ENCODE data around the gene GDPD5. TPM values are rescaled to one million over a fixed set of nuclear protein-coding genes. Genes with fewer than 3 reads are reported as not detected.
A peak's percentile ranks its signal among the peaks of the same experiment; 100 is the strongest.
"Not testable (repeated sequence)": the region's sequence is repeated elsewhere in the genome, so short reads cannot be mapped to it uniquely, and the experiment has no call there.

The GDPD5 gene
- total and polyA plus RNA-seq, 12 donors, result 4.1 to 110 (median 14.5) TPM

GRCh38 chr11:75413864-75414263 is 111.9 kb downstream of the GDPD5 start:
- H3K4me3 ChIP-seq, result no peak overlapping the region
- peaks cover 0 to 15% of the 10 kb centered on the region in 2 donors for H3K36me3 ChIP-seq (replicated peaks in 1 of 2)
- TF ChIP-seq POLR2A (IDR thresholded peaks at IDR 0.05), result no peak
- TF ChIP-seq, protein P1, sequence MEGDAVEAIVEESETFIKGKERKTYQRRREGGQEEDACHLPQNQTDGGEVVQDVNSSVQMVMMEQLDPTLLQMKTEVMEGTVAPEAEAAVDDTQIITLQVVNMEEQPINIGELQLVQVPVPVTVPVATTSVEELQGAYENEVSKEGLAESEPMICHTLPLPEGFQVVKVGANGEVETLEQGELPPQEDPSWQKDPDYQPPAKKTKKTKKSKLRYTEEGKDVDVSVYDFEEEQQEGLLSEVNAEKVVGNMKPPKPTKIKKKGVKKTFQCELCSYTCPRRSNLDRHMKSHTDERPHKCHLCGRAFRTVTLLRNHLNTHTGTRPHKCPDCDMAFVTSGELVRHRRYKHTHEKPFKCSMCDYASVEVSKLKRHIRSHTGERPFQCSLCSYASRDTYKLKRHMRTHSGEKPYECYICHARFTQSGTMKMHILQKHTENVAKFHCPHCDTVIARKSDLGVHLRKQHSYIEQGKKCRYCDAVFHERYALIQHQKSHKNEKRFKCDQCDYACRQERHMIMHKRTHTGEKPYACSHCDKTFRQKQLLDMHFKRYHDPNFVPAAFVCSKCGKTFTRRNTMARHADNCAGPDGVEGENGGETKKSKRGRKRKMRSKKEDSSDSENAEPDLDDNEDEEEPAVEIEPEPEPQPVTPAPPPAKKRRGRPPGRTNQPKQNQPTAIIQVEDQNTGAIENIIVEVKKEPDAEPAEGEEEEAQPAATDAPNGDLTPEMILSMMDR (IDR thresholded peaks at IDR 0.05), result no peak
- peak overlapping the region in 4 of 5 donors; percentile 24 to 62 (median 53) for H3K27ac ChIP-seq
- no peaks in the 10 kb centered on the region for H3K9me3 ChIP-seq (replicated peaks in 1 of 3)
- H3K4me1 ChIP-seq (replicated peaks in 1 of 2), result peaks cover 11 to 13% of the 10 kb centered on the region in 2 donors
- DNase-seq, result peak; percentile 63 to 85 (median 77)
- WGBS, 4 donors, result 19 to 40% (median 36%) methylated on average over 2 of the region's 2 CpGs
- no peaks in the 10 kb centered on the region for H3K27me3 ChIP-seq
- intact Hi-C loops (cut with DNase I), result no loop called here

DNA sequence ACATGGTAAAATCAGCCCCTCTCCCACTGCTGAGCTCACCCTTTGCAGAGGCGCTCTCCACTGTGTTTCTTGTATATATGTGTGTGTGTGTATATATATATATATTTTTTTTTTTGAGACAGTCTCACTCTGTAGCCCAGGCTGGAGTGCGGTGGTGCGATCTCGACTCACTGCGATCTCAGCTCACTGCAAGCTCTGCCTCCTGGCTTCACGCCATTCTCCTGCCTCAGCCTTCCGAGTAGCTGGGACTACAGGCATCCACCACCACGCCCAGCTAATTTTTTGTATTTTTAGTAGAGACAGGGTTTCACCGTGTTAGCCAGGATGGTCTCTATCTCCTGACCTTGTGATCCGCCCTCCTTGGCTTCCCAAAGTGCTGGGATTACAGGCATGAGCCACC is 112.6 kb downstream of the GDPD5 start:
- peaks cover 11 to 13% of the 10 kb centered on the region in 2 donors for H3K4me1 ChIP-seq (replicated peaks in 1 of 2)
- DNase-seq, result peak in 2 of 7 donors; percentile 42 to 53
- H3K27me3 ChIP-seq; intact Hi-C loops (cut with DNase I); H3K9me3 ChIP-seq (replicated peaks in 1 of 3); H3K4me3 ChIP-seq: not testable (repeated sequence)
- WGBS, 4 donors, result 52 to 73% (median 61%) methylated on average over 10 of the region's 10 CpGs
- H3K36me3 ChIP-seq (replicated peaks in 1 of 2), result peaks cover 0 to 22% of the 10 kb centered on the region in 2 donors
- H3K27ac ChIP-seq, result peak overlapping the region in 4 of 5 donors; percentile 24 to 62 (median 53)

- Histone ChIP-seq H3K36me3 (replicated peaks in 1 of 2) (peaks cover 0 to 47% of the 10 kb centered on the region in 2 donors), H3K4me1 (replicated peaks in 1 of 2) (peaks cover 11 to 13% of the 10 kb centered on the region in 2 donors)
- H3K9me3 ChIP-seq (replicated peaks in 1 of 3); H3K27me3 ChIP-seq; H3K4me3 ChIP-seq; DNase-seq; H3K27ac ChIP-seq: not testable (repeated sequence)
- 90 to 95% methylated on average over 11 to 24 of the region's 33 CpGs; no CpG with 5 or more reads in 2 of the 4 donors for WGBS, 4 donors
- intact Hi-C loops (cut with DNase I), result loop anchor here in 1 of 2 donors (10.0 kb wide), 1 partner anchor 115 kb away; the partner anchor contains the start of gene GDPD5
Observed at GRCh38 chr11:75409971-75410370, 115.8 kb downstream of the GDPD5 start.

DNA sequence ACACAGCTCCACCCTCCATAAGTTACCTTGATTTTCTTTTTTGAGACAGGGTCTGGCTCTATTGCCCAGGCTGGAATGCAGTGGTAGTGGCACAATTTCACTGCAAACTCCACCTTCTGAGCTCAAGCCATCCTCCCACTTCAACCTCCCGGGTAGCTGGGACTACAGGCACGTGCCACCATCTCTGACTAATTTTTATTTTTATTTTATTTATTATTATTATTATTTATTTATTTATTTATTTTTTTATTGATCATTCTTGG is 116.9 kb downstream of the GDPD5 start:
- Histone ChIP-seq H3K27ac (no peak overlapping the region), H3K4me1 (replicated peaks in 1 of 2) (peaks cover 8 to 9% of the 10 kb centered on the region in 2 donors), H3K36me3 (replicated peaks in 1 of 2) (peaks cover 0 to 58% of the 10 kb centered on the region in 2 donors), H3K27me3 (no peaks in the 10 kb centered on the region), H3K9me3 (replicated peaks in 1 of 3) (no peaks in the 10 kb centered on the region), H3K4me3 (no peak overlapping the region)
- TF ChIP-seq, protein P1 (IDR thresholded peaks at IDR 0.05), result no peak
- TF ChIP-seq POLR2A (IDR thresholded peaks at IDR 0.05), result no peak
- WGBS, 4 donors, result 86 to 100% (median 89%) methylated on average over 2 of the region's 2 CpGs
- intact Hi-C loops (cut with DNase I), result loop anchor here in 1 of 2 donors (10.0 kb wide), 1 partner anchor 116 kb away; the partner anchor contains the start of gene GDPD5
- DNase-seq, result no peak

DNA sequence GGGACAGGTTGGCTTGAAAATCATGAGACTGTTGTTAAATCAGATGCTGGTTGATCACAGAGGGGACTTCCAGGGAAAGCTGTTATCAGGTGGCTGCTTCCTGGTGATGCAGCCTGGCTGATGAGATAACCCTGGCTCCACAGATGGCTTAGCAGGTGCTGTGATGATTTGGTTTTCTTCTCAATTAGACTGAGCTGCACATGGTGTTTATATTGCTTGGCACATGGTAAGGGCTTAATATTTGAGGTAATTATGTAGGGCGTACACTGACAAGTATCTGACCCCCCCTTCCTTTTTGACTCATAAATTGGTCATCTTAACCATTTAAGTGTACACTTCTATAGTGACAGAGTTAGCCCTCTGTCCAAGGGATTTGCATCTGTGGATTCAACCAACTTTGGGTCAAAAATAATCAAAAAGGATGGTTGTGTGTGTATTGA is 119.4 kb downstream of the GDPD5 start:
- intact Hi-C loops (cut with DNase I), result loop anchor here in 1 of 2 donors (10.0 kb wide), 1 partner anchor 118 kb away; the partner anchor contains the start of gene GDPD5
- peak overlapping the region in 2 of 5 donors; percentile 1 to 39 for H3K27ac ChIP-seq
- whole genome bisulfite sequencing, 4 donors, result 11 to 20% (median 16%) methylated on average over 1 of the region's 1 CpG
- H3K4me3 ChIP-seq, result no peak overlapping the region
- TF ChIP-seq POLR2A (IDR thresholded peaks at IDR 0.05), result no peak
- TF ChIP-seq, protein P1 (IDR thresholded peaks at IDR 0.05), result no peak
- no peaks in the 10 kb centered on the region for H3K9me3 ChIP-seq (replicated peaks in 1 of 3)
- H3K36me3 ChIP-seq (replicated peaks in 1 of 2), result peaks cover 0 to 69% of the 10 kb centered on the region in 2 donors
- H3K4me1 ChIP-seq (replicated peaks in 1 of 2), result peaks cover 0 to 16% of the 10 kb centered on the region in 2 donors
- peak in 1 of 7 donors; percentile 68 for DNase-seq
- no peaks in the 10 kb centered on the region for H3K27me3 ChIP-seq

Measured in adrenal gland (tissue), 12 donors.